Endothelial cell of umbilical vein (primary cell): Measurements from ENCODE around the gene CTH. TPM values are rescaled to one million over a fixed set of nuclear protein-coding genes. Genes with fewer than 3 reads are reported as not detected.

ENCODE experiments used
- BruUV-seq: library from RNA; stranded (reverse); fragments of 400-500 nt; replicated peaks from 2 replicates; lab custom pipeline; 2021; lab: Mats Ljungman, UMichigan
- CTCF ChIA-PET: fragments of 300-600, 350-600 bp; sonication (Branson Sonifier 250); formaldehyde crosslinking; loops from one replicate; lab custom pipeline; 2021; ENCODE audit warnings: antibody characterized with exemption, inconsistent platforms; lab: Charles Lee
- POLR2A ChIA-PET: fragments of 300-600, 350-600 bp; sonication (Branson Sonifier 250); formaldehyde crosslinking; loops from one replicate; lab custom pipeline; 2021; ENCODE audit warnings: antibody characterized with exemption, inconsistent platforms; lab: Charles Lee
- DNase-seq: peaks from one replicate; pipeline ENCODE4 v3.0.0-alpha.2; 2011; ENCODE audit warnings: low read depth, low spot score
- FAIRE-seq: peaks from 2 replicates; lab custom pipeline; 2011; peaks lifted over from hg19 to GRCh38; lab: Jason Lieb, UNC
- H2AFZ ChIP-seq: 2 replicates; pipeline ENCODE4 v1.6.0; 2012; ENCODE audit warnings: low read depth, low read length, control low read depth, inconsistent platforms
- H3K27ac ChIP-seq: 2 replicates; pipeline ENCODE4 v1.5.1; 2011; ENCODE audit warnings: low read depth, mild to moderate bottlenecking, control low read depth, low read length, moderate library complexity; ENCODE audit not compliant: insufficient read depth
- H3K27me3 ChIP-seq, 2 experiments: 2 replicates each; pipeline versions ENCODE4 v1.6.0 to v1.6.1; 2011; ENCODE audit warnings: low read length in 2 of 2, mixed read lengths in 1 of 2; ENCODE audit not compliant: control insufficient read depth in 2 of 2, insufficient read depth in 2 of 2
- H3K36me3 ChIP-seq, 2 experiments: 2 replicates in 1 of 2; 3 replicates in 1 of 2; pipeline ENCODE4 v1.5.1; 2011; ENCODE audit warnings: low read length in 2 of 2, mild to moderate bottlenecking in 1 of 2, moderate library complexity in 1 of 2; ENCODE audit not compliant: control insufficient read depth in 2 of 2, insufficient read depth in 2 of 2; ENCODE audit errors: extremely low read depth in 1 of 2
- H3K4me1 ChIP-seq: 3 replicates; pipeline ENCODE4 v1.5.1; 2011; ENCODE audit warnings: mild to moderate bottlenecking, low read length; ENCODE audit not compliant: control insufficient read depth, insufficient read depth; ENCODE audit errors: extremely low read depth
- H3K4me2 ChIP-seq: 2 replicates; pipeline ENCODE4 v1.6.1; 2011; ENCODE audit warnings: low read length, control low read depth, mixed read lengths; ENCODE audit not compliant: insufficient read depth
- H3K4me3 ChIP-seq, 3 experiments: fragments of 200-600 bp in 1 of 3; sonication (generic), shearing (Covaris generic) in 1 of 3; replicated peaks in 1 of 3; 2 replicates each; pipeline ENCODE4 v1.5.1; 2011 to 2016; ENCODE audit warnings: control low read depth in 3 of 3, low read length in 3 of 3, mild to moderate bottlenecking in 2 of 3, inconsistent platforms in 1 of 3, low read depth in 1 of 3, moderate library complexity in 1 of 3; ENCODE audit not compliant: insufficient read depth in 1 of 3
- H3K79me2 ChIP-seq: 2 replicates; pipeline ENCODE4 v1.6.0; 2012; ENCODE audit warnings: low read length, inconsistent platforms; ENCODE audit not compliant: control insufficient read depth, insufficient read depth
- H3K9ac ChIP-seq: replicated peaks from 2 replicates; pipeline ENCODE3; 2011; ENCODE audit warnings: low read length, control low read depth; ENCODE audit not compliant: insufficient read depth; ENCODE audit errors: extremely low read depth
- H3K9me1 ChIP-seq: replicated peaks from 3 replicates; pipeline ENCODE4 v1.6.0; 2011; ENCODE audit warnings: mild to moderate bottlenecking, low read length; ENCODE audit not compliant: control insufficient read depth, insufficient read depth; ENCODE audit errors: extremely low read depth
- H3K9me3 ChIP-seq: replicated peaks from 2 replicates; pipeline ENCODE4 v1.5.1; 2012; ENCODE audit warnings: low read length, inconsistent platforms; ENCODE audit not compliant: control insufficient read depth, insufficient read depth
- H4K20me1 ChIP-seq: replicated peaks from 2 replicates; pipeline ENCODE3; 2011; ENCODE audit warnings: mild to moderate bottlenecking, low read length; ENCODE audit not compliant: control insufficient read depth, insufficient read depth; ENCODE audit errors: extremely low read depth
- CTCF ChIP-seq, 2 donors: IDR thresholded peaks; 1 replicate in 1 of 2; 2 replicates in 1 of 2; pipeline ENCODE4 v1.5.1; 2011; ENCODE audit warnings: low read length in 2 of 2, mild to moderate bottlenecking in 2 of 2, moderate library complexity in 2 of 2, control low read depth in 1 of 2, inconsistent platforms in 1 of 2, low read depth in 1 of 2; ENCODE audit not compliant: insufficient read depth in 1 of 2; ENCODE audit errors: extremely low read depth in 1 of 2
- EZH2 ChIP-seq: IDR thresholded peaks from 2 replicates; pipeline ENCODE4 v1.6.1; 2012; ENCODE audit warnings: borderline replicate concordance, low read depth, mild to moderate bottlenecking, moderate library complexity, low read length, inconsistent platforms; ENCODE audit not compliant: severe bottlenecking
- FOS ChIP-seq: IDR thresholded peaks from 2 replicates; pipeline ENCODE4 v1.6.1; 2011; ENCODE audit warnings: mild to moderate bottlenecking, low read length, moderate library complexity, borderline replicate concordance; ENCODE audit not compliant: insufficient read depth
- GATA2 ChIP-seq: IDR thresholded peaks from 2 replicates; pipeline ENCODE4 v1.7.0; 2011; ENCODE audit warnings: low read depth, mild to moderate bottlenecking, moderate library complexity, mixed read lengths, low read length; ENCODE audit not compliant: insufficient read length, insufficient read depth
- JUN ChIP-seq: IDR thresholded peaks from 2 replicates; pipeline ENCODE4 v1.6.1; 2011; ENCODE audit warnings: borderline replicate concordance, low read depth; ENCODE audit not compliant: insufficient read length, insufficient read depth
- MYC ChIP-seq: IDR thresholded peaks from one replicate; pipeline ENCODE4 v1.6.1; 2011; ENCODE audit warnings: mild to moderate bottlenecking, low read depth, low read length
- POLR2A ChIP-seq: IDR thresholded peaks from 2 replicates; pipeline ENCODE4 v1.6.1; 2012; ENCODE audit warnings: low read depth, mild to moderate bottlenecking, control low read depth, low read length
- POLR2AphosphoS5 ChIP-seq: IDR thresholded peaks from 2 replicates; pipeline ENCODE4 v1.6.1; 2012; ENCODE audit warnings: low read depth, mild to moderate bottlenecking, control low read depth, low read length, moderate library complexity; ENCODE audit not compliant: insufficient read depth
- dilution Hi-C: fragments of 300-500 bp; cut with MboI; formaldehyde crosslinking; loops from one replicate; pipeline ENCODE4 v1.15.0; 2019; ENCODE audit warnings: low sequenced_read_pairs; ENCODE audit not compliant: extremely low pct_ligation_motif_present
- intact Hi-C: fragments of 100-400 bp; cut with micrococcal nuclease; formaldehyde crosslinking; loops from one replicate; pipeline ENCODE4 v1.10.0; 2022
- polyA plus RNA-seq, 4 experiments: library from polyadenylated mRNA; depleted of rRNA in 3 of 4; stranded (reverse) in 3 of 4; unstranded in 1 of 4; fragments of >200 nt; gene quantifications; 2 replicates each; pipeline versions ENCODE4 v1.2.1 to v1.2.3, GENCODE V29; 2011 to 2012; ENCODE audit warnings: missing spikeins in 1 of 4
- total RNA-seq: library from RNA; stranded (reverse); gene quantifications from 2 replicates; pipeline ENCODE4 v1.2.3, GENCODE V29; 2021
- TF ChIP-seq, protein P1 (sequence below): IDR thresholded peaks from 2 replicates; pipeline ENCODE4 v1.6.1; 2011; ENCODE audit not compliant: insufficient read depth, insufficient read length

Gene CTH
- total and polyA plus RNA-seq, 2 donors (not counting 3 experiments of a cell fraction or from before 2014, with no cell fraction given): 1.7 to 2.6 TPM

DNA sequence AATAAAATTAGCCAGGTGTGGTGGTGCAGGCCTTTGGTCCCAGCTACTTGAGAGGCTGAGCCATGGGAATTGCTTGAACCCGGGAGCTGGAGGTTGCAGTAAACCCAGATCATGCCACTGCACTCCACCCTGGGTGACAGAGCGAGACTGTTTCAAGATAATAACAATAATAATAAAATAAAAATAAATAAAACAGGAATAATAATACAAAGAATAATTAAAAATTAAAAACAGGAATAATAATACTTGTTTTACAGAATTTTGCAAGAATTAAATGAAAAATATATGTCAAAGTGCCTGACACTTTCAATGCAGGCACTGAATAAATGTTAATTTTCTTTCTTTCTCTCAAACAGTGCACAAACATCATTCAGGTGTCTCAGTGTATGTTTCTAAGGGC is 26.5 kb upstream of the CTH start:
- Histone ChIP-seq H3K27me3 (peaks cover 2% of the 10 kb centered on the region in 2 experiments), H2AFZ (no peak overlapping the region), H3K9ac (no peak overlapping the region), H3K4me2 (no peak overlapping the region), H3K79me2 (no peaks in the 10 kb centered on the region), H3K9me1 (no peaks in the 10 kb centered on the region), H3K36me3 (no peaks in the 10 kb centered on the region), H4K20me1 (no peaks in the 10 kb centered on the region), H3K4me3 (no peak overlapping the region), H3K27ac (no peak overlapping the region), H3K9me3 (no peaks in the 10 kb centered on the region), H3K4me1 (no peaks in the 10 kb centered on the region)
- FAIRE-seq (no peak), DNase-seq (no peak)
- POLR2A ChIA-PET: no interaction called here
- TF ChIP-seq, protein P1, sequence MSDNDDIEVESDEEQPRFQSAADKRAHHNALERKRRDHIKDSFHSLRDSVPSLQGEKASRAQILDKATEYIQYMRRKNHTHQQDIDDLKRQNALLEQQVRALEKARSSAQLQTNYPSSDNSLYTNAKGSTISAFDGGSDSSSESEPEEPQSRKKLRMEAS: no peak
- no peak for TF ChIP-seq GATA2
- TF ChIP-seq MYC: no peak
- TF ChIP-seq FOS: no peak
- no peak for TF ChIP-seq JUN
- no peak for TF ChIP-seq CTCF (IDR thresholded peaks at IDR 0.05; ENCODE audit: extremely low read depth in 1 of 2, insufficient read depth in 1 of 2, low read depth in 1 of 2, low read length in 2 of 2)
- no peak for TF ChIP-seq POLR2AphosphoS5
- no peak for TF ChIP-seq POLR2A
- TF ChIP-seq EZH2: no peak
- BruUV-seq: no TSS peak
- dilution Hi-C loops (no loop called here), intact Hi-C loops (no loop called here)
- CTCF ChIA-PET: no interaction called here
